GM19467 (cell line): Measurements from ENCODE around the gene ASIC4.

Source experiments
- ATAC-seq: cut with Tn5 transposase; IDR thresholded peaks from one replicate; pipeline ENCODE4 v1.9.1; 2021; ENCODE audit warnings: mild to moderate bottlenecking, moderate library complexity; ENCODE audit not compliant: unreplicated experiment

Gene ASIC4

GRCh38 chr2:219565130-219566080 is 51.1 kb downstream of the ASIC4 start:
- no peak for ATAC-seq

- ATAC-seq, result no peak
Measured at GRCh38 chr2:219566640-219567039, 52.4 kb downstream of the ASIC4 start.

DNA sequence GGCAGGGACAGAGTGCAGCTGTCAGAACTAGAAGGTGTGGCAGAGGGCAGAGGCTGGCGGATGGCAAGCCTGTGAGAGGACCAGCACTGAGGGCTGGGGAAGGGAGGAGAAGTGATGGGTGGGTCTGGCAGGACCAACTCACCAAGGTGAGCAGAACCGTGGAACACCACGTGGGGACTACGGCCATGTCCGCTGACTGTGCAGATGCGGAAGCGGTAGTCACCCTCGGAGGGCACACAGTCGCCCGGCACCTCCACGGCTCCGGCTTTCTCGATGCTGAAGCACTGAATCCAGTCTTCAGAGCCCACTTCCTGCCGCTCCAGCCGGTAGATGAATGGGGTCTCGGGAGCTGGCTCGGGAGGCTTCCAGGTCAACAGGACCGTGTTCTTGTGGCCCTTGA is 52.8 kb downstream of the ASIC4 start:
- ATAC-seq, result no peak

- no peak for ATAC-seq
Measured at GRCh38 chr2:219567791-219568361, 53.6 kb downstream of the ASIC4 start.

DNA sequence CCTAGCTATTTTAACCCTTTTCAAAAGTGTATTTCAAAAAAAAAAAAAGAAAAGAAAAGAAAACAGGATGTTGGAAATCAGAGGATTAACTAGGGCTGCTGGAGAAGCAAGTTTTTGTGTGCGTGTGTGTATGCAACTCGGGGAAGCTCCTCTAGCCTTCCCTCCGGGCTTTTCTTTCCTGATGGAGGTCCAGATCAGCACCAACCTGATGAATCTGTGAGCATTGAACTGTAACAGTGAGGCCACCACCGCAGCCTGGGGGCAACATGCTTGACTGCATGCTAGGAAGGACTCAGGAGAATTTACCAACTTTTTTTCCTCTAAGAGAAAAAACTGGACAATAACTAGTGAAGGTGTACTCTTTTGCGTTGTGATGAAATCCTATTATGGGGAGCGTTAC is 54.8 kb downstream of the ASIC4 start:
- ATAC-seq, result no peak

GRCh38 chr2:219569635-219570034 is 55.4 kb downstream of the ASIC4 start:
- no peak for ATAC-seq

GRCh38 chr2:219570194-219570923 is 56.1 kb downstream of the ASIC4 start:
- no peak for ATAC-seq

DNA sequence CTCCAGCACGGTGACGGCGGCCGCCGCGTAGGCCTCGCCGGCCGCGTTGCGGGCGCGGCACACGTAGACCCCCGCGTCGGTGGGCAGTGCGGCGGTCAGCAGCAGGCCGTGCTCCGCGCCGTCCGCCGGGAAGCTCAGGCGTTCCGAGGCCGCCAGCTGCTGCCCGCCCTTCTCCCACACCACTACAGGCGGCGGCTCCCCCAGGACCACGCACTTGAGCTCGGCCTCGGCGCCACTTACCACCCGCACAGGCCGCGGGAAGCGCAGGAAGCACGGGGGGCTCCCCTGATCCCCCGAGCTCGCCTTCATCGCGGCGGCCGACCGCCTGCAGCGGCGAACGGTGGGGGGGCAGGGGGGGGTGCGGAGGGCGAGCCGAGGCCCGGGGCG is 56.6 kb downstream of the ASIC4 start:
- ATAC-seq, result no peak

DNA sequence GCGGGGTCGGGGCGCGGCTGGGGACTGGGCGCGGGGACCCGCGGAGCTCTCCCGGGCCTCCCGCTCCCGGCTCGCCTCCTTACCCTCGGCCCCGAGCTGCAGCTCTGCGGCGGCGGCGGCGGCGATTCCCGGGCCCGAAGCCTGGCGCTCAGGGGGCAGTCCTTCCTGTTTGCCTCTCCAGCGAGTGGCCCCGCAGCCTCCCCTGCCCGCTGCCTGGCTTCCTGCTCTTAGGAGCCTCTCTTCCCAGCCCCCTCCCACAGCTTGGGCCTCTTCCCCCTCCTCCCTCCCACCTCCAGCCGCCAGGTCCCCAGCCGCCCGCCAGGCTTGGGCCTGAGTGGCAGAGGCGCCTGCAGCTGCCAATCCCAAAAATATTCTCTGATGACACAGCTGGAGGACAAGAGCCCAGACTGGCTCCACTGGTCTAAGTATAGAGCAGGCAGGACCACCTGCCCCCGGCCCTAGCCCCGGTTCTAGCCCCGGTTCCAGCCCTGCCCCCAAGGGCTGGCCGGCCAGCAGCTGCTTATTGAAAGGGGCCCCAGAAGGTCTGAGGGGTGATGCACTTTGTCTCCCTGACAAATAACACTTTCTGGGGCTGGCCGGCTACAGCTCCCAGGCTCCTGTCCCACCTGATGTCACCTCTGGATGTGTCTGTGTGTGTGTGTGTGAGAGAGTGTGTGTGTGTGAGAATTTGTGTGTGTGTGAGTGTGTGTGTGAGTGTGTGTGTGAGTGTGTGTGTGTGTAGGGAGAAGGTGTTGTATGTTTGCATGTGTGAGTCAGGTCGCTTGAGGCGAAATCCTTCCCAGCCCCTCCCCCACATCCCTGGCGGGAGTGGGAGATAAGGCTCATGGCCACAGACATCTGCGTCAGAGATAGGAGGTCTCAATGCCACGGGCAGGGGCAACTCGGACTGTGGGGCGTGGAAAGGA is 57.3 kb downstream of the ASIC4 start, which contains the start of gene OBSL1:
Gene OBSL1, minus strand, starts transcription at position 229 of the 926 bp plus-strand sequence. CDS start 307 bp downstream, outside the sequence.
- no peak for ATAC-seq

GRCh38 chr2:219572237-219573001 is 58.1 kb downstream of the ASIC4 start, which contains the start of gene INHA:
INHA (plus strand) TSS chr2:219572310; CDS start chr2:219572375, 65 bp downstream.
- no peak for ATAC-seq

DNA sequence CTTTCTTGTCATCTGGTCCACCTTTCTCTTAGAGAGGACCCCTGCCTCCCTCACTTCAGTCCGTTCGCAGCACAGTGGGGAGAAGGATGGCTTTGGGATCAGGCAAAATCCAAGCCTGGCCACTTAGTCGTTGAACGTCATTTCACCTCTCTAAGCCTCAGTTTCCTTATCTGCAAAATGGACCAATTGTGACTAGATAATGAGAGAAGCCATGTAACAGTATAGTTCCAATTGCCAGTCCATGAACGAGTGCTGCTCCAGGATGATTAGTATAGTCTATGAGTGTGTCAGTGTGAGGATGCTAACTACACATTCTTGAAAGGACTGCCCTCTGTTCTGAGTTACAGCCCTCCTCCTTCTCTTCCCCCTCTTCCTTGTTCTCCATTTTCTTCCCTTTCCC is 58.9 kb downstream of the ASIC4 start:
- no peak for ATAC-seq

DNA sequence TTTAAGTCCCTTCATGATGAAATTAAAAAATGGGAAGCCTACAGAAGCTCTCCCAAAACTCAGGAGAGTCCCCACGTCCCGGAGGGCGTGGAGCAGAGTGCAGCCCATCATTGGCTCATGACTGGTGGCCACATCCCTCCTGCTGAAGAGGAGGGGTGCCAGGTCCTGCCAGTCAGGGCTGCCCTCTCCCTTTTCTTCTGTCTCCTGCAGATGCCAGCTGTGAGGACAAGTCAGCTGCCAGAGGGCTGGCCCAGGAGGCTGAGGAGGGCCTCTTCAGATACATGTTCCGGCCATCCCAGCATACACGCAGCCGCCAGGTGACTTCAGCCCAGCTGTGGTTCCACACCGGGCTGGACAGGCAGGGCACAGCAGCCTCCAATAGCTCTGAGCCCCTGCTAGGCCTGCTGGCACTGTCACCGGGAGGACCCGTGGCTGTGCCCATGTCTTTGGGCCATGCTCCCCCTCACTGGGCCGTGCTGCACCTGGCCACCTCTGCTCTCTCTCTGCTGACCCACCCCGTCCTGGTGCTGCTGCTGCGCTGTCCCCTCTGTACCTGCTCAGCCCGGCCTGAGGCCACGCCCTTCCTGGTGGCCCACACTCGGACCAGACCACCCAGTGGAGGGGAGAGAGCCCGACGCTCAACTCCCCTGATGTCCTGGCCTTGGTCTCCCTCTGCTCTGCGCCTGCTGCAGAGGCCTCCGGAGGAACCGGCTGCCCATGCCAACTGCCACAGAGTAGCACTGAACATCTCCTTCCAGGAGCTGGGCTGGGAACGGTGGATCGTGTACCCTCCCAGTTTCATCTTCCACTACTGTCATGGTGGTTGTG is 60.4 kb downstream of the ASIC4 start:
- ATAC-seq, result no peak

GRCh38 chr2:219575566-219576504 is 61.6 kb downstream of the ASIC4 start:
- ATAC-seq, result no peak

- ATAC-seq, result no peak
Measured at GRCh38 chr2:219576505-219577388, 62.5 kb downstream of the ASIC4 start.

DNA sequence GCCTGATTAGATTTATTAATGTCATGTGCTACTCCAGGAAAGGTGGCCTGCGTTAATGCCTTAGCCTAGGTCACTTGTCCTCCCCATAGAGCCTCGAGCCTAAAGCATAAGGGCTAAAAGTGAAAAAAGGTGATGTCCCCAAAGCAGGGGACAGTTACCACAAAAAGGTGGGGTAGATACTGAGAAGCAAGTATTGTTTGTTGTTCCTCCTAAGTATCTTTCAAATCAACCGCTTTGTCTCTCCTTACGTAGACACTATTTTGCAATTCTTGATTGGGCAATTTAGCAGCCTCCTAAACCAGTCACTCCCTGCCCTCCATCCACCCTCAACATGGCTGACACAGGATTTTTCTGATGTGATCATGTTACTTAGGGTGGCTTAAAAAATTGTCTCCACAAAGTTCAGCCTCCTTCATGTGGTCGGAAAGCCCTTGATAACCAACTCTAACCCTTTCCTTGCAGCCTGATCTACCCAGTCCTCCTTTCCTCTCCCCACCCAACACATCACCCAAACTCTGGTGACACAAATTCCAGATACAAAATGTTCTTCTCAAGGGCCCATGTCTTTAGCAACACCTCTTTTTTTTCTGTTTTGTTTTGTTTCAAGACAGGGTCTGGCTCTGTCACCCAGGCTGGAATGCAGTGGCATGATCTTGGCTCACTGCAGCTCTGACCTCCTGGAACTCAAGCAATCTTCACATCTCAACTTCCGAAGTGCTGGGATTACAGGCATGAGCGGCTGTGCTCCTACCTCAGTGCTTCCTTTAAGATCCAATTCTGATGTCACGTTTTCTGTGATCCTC is 64.7 kb downstream of the ASIC4 start:
- no peak for ATAC-seq

- ATAC-seq, result no peak
Measured at GRCh38 chr2:219581346-219581745, 67.1 kb downstream of the ASIC4 start.
